ENCODE measurements around the gene PLXDC2.

PLXDC2 gene

GRCh38 chr10:19817231-19817933 lies 1.1 kb downstream of the PLXDC2 start:
- no peak for FAIRE-seq

- FAIRE-seq: no peak
Observed at GRCh38 chr10:19818876-19819275, 2.6 kb downstream of the PLXDC2 start.

- FAIRE-seq: peak; percentile 57
Observed at GRCh38 chr10:19819419-19820033, 3.3 kb downstream of the PLXDC2 start.

GRCh38 chr10:19824381-19825342 lies 8.4 kb downstream of the PLXDC2 start:
- FAIRE-seq: no peak

- no peak for FAIRE-seq
Observed at GRCh38 chr10:19825700-19826099, 9.5 kb downstream of the PLXDC2 start.

GRCh38 chr10:19826712-19827111 lies 10.5 kb downstream of the PLXDC2 start:
- no peak for FAIRE-seq

- no peak for FAIRE-seq
Observed at GRCh38 chr10:19828278-19829049, 12.2 kb downstream of the PLXDC2 start.

GRCh38 chr10:19832699-19833098 lies 16.5 kb downstream of the PLXDC2 start:
- FAIRE-seq: no peak

- FAIRE-seq: no peak
Observed at GRCh38 chr10:19833170-19833824, 17.1 kb downstream of the PLXDC2 start.

- no peak for FAIRE-seq
Observed at GRCh38 chr10:19835952-19836351, 19.7 kb downstream of the PLXDC2 start.

GRCh38 chr10:19839090-19839489 lies 22.9 kb downstream of the PLXDC2 start:
- FAIRE-seq: no peak

GRCh38 chr10:19839552-19839951 lies 23.3 kb downstream of the PLXDC2 start:
- FAIRE-seq: no peak

- FAIRE-seq: no peak
Observed at GRCh38 chr10:19840776-19841175, 24.5 kb downstream of the PLXDC2 start.

- no peak for FAIRE-seq
Observed at GRCh38 chr10:19843487-19843886, 27.3 kb downstream of the PLXDC2 start.

GRCh38 chr10:19845503-19846368 lies 29.5 kb downstream of the PLXDC2 start:
- no peak for FAIRE-seq

- FAIRE-seq: no peak
Observed at GRCh38 chr10:19847321-19847720, 31.1 kb downstream of the PLXDC2 start.

GRCh38 chr10:19848226-19848985 lies 32.2 kb downstream of the PLXDC2 start:
- FAIRE-seq: no peak

- no peak for FAIRE-seq
Observed at GRCh38 chr10:19853831-19854230, 37.6 kb downstream of the PLXDC2 start.

GRCh38 chr10:19857876-19858275 lies 41.6 kb downstream of the PLXDC2 start:
- no peak for FAIRE-seq

GRCh38 chr10:19860107-19860506 lies 43.9 kb downstream of the PLXDC2 start:
- FAIRE-seq: no peak

Data from A204.1 (cell line).